Stimulated activated CD4-positive, alpha-beta T cell treated with anti-CD3 and anti-CD28 coated beads, Interleukin-15, amount 100 ng/mL, for 48 hours (primary cell): ENCODE results near the gene ALDOC.
A peak's percentile ranks its signal among the peaks of the same experiment; 100 is the strongest.

Experiments
- DNase-seq, 2 donors: peaks; one replicate each; pipeline ENCODE4 v3.0.0-alpha.2; 2020; ENCODE audit warnings: low read depth in 2 of 2

ALDOC gene

GRCh38 chr17:28552176-28552999, 24.3 kb downstream of the ALDOC start, which contains the start of gene UNC119:
UNC119 (minus strand) TSS chr17:28552624; CDS start chr17:28552557, 67 bp downstream.
- peak; percentile 48 to 75 for DNase-seq

GRCh38 chr17:28551421-28552175, 25.1 kb downstream of the ALDOC start:
- DNase-seq, result no peak

DNA sequence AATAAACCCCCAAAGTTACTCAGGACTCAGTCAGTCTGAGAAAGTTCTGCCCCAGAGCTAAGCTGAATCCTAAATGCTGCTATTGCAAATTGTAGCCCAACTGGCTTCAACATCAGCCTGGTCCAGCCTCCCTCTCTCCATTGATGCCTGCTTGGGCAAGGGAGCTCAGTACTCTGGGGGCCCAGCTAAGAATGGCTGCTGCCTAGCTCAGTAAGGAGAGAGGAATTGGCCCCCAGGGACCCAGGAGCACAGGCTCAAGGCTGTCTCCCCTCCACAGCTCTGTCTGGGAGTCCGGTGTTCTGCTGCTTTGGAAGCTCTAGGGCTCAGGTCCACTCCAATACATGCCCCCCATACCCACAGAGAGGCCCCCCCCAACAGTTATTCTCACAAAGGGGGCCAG, 25.8 kb downstream of the ALDOC start:
- DNase-seq, result no peak

GRCh38 chr17:28549236-28550132, 27.2 kb downstream of the ALDOC start:
- peak; percentile 36 to 37 for DNase-seq

- DNase-seq, result no peak
Observed at GRCh38 chr17:28548417-28549130, 28.1 kb downstream of the ALDOC start.

DNA sequence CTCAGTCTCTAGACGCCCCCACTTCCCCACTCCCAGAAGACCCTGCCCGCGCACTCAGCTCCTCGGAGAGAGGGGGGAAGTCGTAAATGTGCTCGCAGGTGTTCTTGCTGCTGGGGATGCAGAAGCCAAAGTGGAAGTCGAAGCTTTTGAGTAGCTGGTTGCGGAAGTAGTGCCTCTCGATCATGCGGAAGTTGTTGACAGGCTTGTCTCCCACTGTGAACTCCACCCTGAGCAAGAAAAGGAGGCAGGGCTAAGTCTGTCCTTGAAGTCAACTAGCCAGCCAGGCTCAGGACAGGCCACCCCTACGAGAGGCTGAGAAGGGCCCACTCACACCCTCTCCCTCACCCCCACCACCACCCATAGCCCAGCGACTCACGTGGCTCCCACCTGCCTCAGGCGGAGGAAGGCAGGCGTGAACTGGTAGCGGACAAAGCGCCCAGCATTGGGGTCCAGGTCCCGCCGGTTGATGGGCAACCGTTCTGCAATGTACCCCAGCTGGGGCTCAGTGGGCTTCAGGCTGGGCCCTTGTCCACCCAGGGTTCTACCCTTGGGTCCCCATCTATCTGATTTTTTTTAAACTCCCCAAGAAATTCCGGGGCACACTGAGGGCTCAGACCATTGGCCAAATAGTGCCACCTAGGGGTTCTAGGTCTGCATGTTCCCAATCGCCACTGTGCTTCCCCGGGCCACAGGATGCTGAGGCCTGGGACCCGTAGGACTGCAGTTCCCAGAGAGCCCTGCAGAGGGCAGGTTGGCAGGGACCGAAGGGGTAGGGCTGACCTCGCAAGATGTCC, 28.9 kb downstream of the ALDOC start:
- peak; percentile 60 to 64 for DNase-seq

DNA sequence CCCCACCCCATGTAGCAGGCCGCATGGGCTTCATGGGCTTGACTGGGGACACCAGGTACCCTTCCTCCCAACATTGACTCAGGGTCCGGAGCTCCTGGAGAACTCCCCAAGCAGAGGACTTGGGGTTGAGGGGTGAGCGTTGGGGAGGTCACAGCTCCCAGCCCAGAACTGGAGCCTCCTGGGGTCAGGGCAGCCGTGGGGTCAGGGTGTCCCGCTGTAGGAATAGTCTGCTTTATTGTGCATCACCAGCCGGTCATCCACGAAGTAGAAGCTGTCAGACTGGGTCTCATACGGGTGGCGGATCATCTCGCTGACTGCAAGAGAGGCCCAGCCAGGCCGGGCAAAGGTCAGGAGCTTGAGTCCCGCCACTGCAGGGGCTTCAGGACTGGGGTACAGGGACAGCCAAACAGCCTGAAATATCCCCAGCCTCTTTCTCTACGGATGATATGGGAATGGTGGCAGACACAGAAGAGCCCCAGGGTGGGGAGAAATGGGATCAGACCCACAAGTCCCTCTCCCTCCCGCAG, 29.5 kb downstream of the ALDOC start:
- DNase-seq, result no peak

- DNase-seq, result no peak
Observed at GRCh38 chr17:28545787-28546415, 30.8 kb downstream of the ALDOC start.

- no peak for DNase-seq
Observed at GRCh38 chr17:28545141-28545503, 31.6 kb downstream of the ALDOC start.

DNA sequence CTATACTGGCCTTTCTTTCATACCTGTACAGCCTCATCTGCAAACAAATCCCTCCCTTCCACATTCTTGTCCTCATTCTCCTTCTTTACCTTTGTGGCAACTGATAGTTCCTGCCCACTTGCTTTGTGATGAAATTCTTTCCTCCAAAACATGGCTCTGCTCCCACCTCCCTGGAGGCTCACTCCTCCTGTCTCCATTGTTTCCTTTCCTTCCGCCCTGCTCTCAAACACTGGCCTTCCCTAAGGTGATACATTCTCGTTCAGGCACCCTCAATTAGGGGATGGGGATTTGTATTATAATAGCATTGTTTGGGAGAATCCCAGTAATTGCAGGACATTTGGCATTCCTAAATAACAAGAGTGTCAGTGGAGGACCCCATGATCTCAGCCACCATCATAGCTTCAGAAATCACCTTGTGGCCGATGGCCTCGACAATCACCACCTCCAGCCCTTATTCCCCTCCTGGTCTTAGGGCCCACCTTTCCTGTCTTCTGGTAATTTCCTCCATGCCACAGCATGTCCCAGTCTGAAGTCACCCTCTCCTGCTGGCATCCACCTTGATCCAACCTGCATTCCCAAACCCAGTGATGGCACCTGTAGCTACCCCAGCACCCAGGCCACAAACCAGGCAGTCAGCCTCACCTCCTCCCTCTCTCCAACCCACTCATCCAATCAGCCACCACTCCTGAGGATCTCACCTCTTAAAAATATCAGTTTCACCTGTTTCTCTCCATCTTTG, 32.1 kb downstream of the ALDOC start:
- no peak for DNase-seq

GRCh38 chr17:28541439-28541838, 35.3 kb downstream of the ALDOC start:
- no peak for DNase-seq

- no peak for DNase-seq
Observed at GRCh38 chr17:28540231-28540630, 36.5 kb downstream of the ALDOC start.

DNA sequence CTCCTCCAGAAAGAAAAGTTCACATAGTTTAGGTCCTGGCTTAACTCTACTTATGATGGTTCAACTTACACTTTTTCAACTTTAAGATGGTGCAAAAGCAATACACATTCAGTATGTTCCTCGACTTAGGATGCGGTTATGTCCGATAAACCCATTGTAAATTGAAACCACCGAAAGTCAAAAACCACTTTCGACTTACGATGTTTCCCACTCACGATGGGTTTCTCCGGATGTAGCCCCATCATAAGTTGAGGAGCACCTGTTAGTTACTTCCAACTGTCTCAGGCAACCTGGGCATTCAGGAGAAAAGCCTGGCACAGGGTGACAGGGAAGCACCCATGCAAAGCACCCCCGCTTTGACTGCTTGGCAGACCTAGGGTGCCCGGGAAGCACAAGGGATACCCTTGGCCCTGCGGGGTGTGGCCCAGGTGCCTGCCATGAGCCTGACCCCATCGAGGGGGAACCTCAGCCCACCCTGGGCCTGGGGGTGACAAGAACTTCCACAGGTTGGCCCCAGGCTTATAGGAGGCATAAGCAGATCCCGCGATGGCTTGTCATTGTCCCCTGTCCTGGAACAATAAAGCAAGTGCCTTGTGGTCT, 38.3 kb downstream of the ALDOC start:
- no peak for DNase-seq

DNA sequence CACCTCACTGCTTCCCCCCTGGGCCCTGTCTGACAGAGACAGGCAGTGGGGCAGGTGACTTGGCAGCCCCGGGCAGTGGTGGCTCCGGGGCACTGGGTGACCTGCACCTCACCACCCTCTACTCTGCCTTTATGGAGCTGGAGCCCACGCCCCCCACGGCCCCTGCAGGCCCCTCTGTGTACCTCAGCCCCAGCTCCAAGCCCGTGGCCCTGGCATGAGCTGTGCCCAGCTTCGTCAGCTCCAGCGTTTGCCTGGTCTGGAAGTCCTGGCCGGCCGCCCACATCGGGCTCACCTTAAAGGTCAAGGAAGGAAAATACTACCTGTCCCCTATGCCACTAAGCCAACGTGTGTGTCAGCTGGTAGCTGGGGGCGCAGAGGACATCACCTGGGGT, 39.5 kb downstream of the ALDOC start:
- DNase-seq, result no peak

DNA sequence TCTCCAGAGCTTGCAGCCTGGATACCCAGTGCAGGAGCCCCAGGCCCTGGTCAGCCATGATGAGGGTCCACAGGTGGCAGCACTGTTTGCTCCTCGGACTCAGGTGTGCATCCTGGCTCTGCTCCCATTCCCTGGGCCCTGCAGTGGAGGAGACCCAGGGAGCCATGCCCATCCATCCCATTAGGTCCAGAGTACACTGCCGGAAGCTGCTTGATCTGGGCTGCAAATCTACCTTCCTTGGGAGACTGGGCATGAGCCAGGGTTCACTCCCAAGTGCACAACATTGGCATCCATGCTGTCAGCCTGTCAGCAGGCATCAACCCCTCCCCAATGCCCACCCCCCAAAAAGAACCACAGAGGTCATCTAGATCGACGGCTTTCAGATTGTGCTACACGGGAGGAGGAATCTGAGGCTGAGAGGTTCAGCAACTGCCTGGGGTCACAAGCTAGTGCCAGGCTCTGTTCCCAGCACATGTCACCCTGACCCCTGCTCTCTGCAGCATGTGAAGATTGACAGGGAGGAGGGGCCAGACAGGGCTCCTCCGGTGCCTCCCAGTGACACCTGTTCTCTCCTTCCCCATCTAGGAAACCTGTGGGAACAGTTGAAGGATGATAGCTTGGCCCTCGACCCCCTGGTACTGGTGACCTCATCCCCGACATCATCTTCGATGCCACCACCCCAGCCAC, 40.0 kb downstream of the ALDOC start:
- DNase-seq, result no peak

GRCh38 chr17:28534740-28535375, 41.8 kb downstream of the ALDOC start:
- DNase-seq, result no peak

GRCh38 chr17:28533091-28533807, 43.4 kb downstream of the ALDOC start:
- DNase-seq, result no peak
